Measurements from ENCODE around the gene MAP4K5. TPM values are rescaled to one million over a fixed set of nuclear protein-coding genes. Genes with fewer than 3 reads are reported as not detected.
A peak's percentile ranks its signal among the peaks of the same experiment; 100 is the strongest.

The MAP4K5 gene
- total RNA-seq, 1 experiment from 2014 or later: 42.8 TPM

GRCh38 chr14:50524060-50524459, 8.3 kb downstream of the MAP4K5 start:
- ATAC-seq (no peak), DNase-seq (ENCODE audit: low spot score) (no peak)
- H3K36me3 Mint-ChIP-seq: no peaks in the 10 kb centered on the region
- TF ChIP-seq ZNF512 (CRISPR knock-in tag; IDR thresholded peaks at IDR 0.05; ENCODE audit: borderline replicate concordance): no peak
- no peak for TF ChIP-seq CTCF (IDR thresholded peaks at IDR 0.05)
- no peak for TF ChIP-seq EMX1 (CRISPR knock-in tag; IDR thresholded peaks at IDR 0.05)
- TF ChIP-seq GABPB1 (CRISPR knock-in tag; IDR thresholded peaks at IDR 0.05): no peak
- no peak for TF ChIP-seq TEAD1 (CRISPR knock-in tag; IDR thresholded peaks at IDR 0.05)
- TF ChIP-seq AR (CRISPR knock-in tag; IDR thresholded peaks at IDR 0.05): no peak
- TF ChIP-seq ZNF425 (CRISPR knock-in tag; conservative IDR thresholded peaks at IDR 0.05): no peak
- TF ChIP-seq RORB (CRISPR knock-in tag; IDR thresholded peaks at IDR 0.05): no peak
- H3K4me1 Mint-ChIP-seq: peaks cover 28% of the 10 kb centered on the region
- no peaks in the 10 kb centered on the region for H3K9me3 Mint-ChIP-seq
- ChIA-PET CTCF (interaction anchor here (0.6 to 1.0 kb wide), 2 partner anchors 8 to 350 kb away, joined by 3 read pairs; no protein-coding TSS in a partner anchor), POLR2A (interaction anchor here (0.5 kb wide), 1 partner anchor 391 kb away, joined by 3 read pairs; no protein-coding TSS in a partner anchor)
- peak overlapping the region; percentile 17; the same call in 1 of the 2 replicates for H3K27ac Mint-ChIP-seq
- no peaks in the 10 kb centered on the region for H3K27me3 Mint-ChIP-seq (ENCODE audit: low read depth)
- H3K4me3 Mint-ChIP-seq: no peak overlapping the region

GRCh38 chr14:50523271-50524041, 8.9 kb downstream of the MAP4K5 start:
- no peak overlapping the region for H3K4me3 Mint-ChIP-seq
- H3K4me1 Mint-ChIP-seq: peaks cover 23% of the 10 kb centered on the region
- TF ChIP-seq NR3C1 (CRISPR knock-in tag; conservative IDR thresholded peaks at IDR 0.05; ENCODE audit: low read depth) (no peak), CREB1 (CRISPR knock-in tag; IDR thresholded peaks at IDR 0.05) (no peak), ZNF512 (CRISPR knock-in tag; IDR thresholded peaks at IDR 0.05; ENCODE audit: borderline replicate concordance) (no peak), USF2 (CRISPR knock-in tag; IDR thresholded peaks at IDR 0.05) (no peak), JAZF1 (CRISPR knock-in tag; IDR thresholded peaks at IDR 0.05) (no peak), EMX1 (CRISPR knock-in tag; IDR thresholded peaks at IDR 0.05) (no peak), ATF6 (CRISPR knock-in tag; IDR thresholded peaks at IDR 0.05) (no peak), ZNF263 (CRISPR knock-in tag; IDR thresholded peaks at IDR 0.05; ENCODE audit: low read depth) (no peak), AFF4 (CRISPR knock-in tag; IDR thresholded peaks at IDR 0.05; ENCODE audit: borderline replicate concordance) (no peak)
- H3K36me3 Mint-ChIP-seq: no peaks in the 10 kb centered on the region
- H3K27ac Mint-ChIP-seq: peak overlapping the region; percentile 20; the same call in 1 of the 2 replicates
- DNase-seq (ENCODE audit: low spot score) (no peak), ATAC-seq (peak; percentile 63)
- H3K27me3 Mint-ChIP-seq (ENCODE audit: low read depth): no peaks in the 10 kb centered on the region
- H3K9me3 Mint-ChIP-seq: no peaks in the 10 kb centered on the region
- CTCF ChIA-PET: interaction anchor here (1.0 kb wide), 1 partner anchor 8 kb away, joined by 3 read pairs; no protein-coding TSS in a partner anchor
- POLR2A ChIA-PET: interaction anchor here (0.5 kb wide), 1 partner anchor 391 kb away, joined by 3 read pairs; no protein-coding TSS in a partner anchor
